HG02571 (cell line): ENCODE measurements around the gene CMYA5.

ENCODE experiments used
- ATAC-seq: cut with Tn5 transposase; IDR thresholded peaks from one replicate; pipeline ENCODE4 v1.9.1; 2021; ENCODE audit warnings: mild to moderate bottlenecking, moderate library complexity; ENCODE audit not compliant: unreplicated experiment

CMYA5 gene

GRCh38 chr5:79793304-79793703 lies 103.7 kb downstream of the CMYA5 start:
- no peak for ATAC-seq

DNA sequence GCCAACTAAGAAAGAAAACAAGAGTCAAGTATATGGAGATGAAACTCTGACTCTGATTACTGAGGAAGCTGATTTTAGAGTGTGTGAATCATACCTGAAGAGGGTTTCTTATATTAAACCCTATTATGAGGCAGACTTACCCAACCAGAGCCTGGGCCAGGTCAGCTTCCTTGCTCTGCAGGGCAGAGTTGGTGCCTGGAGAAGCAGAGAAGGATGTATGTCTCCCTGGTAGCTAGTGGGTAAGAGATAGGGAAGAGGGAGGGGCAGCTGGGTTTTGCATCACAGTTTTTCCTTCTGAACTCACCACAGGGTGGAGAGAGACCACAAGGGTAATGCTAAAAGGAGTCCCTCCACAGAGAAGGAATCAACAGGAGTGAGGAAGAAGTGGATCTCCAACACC lies 104.1 kb downstream of the CMYA5 start:
- no peak for ATAC-seq

DNA sequence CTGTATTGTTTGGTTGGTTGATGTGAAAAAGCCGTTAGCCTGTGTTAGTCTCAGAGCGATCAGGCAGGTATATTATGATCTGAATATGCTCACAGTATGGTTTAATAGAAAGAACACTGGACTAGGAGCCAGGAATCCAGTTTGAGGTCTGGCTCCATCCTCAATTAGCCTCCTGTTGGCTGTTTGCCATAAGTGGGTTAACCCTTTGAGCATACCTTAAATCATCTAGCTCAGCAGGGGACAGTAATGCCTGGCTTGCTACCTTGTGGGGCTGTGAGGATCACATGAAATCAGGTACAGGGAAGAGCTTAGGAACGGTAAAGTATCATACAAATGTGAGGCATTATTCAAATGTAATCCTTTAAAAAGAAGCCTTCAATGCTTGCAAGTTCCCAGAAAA lies 104.7 kb downstream of the CMYA5 start:
- no peak for ATAC-seq

GRCh38 chr5:79795764-79796398 lies 106.2 kb downstream of the CMYA5 start:
- no peak for ATAC-seq

DNA sequence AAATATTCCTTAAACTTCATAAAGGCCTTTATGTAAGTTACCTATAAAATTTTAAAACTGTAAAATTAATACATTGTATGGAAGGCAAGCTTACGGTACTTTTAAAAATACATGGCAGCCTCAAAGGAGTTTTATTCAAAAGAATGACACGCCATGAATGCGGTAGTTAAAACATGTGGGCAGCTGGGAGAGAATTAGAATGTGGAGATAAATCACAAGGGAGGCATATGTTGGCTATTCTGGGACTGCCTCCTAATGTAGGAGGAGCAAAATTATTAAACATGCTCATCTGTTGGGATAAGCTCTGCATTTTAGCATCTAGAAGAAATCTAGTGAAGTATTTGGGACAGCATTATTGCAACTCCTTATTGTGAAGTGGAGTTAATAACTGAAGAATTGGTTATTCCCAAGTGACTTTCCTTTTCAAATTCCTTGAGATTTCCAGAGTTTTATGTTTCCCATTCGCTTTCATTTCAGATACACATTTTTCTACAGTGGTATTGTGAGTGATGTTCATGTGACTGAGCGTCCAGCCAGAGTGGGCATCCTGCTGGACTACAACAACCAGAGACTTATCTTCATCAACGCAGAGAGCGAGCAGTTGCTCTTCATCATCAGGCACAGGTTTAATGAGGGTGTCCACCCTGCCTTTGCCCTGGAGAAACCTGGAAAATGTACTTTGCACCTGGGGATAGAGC lies 109.4 kb downstream of the CMYA5 start:
- no peak for ATAC-seq

GRCh38 chr5:79800979-79801827 lies 111.6 kb downstream of the CMYA5 start:
- ATAC-seq, result no peak

- no peak for ATAC-seq
These were observed 112.8 kb downstream of the CMYA5 start for GRCh38 chr5:79802406-79802805.

GRCh38 chr5:79803007-79803406 lies 113.4 kb downstream of the CMYA5 start:
- no peak for ATAC-seq

GRCh38 chr5:79806741-79807140 lies 117.1 kb downstream of the CMYA5 start:
- no peak for ATAC-seq

DNA sequence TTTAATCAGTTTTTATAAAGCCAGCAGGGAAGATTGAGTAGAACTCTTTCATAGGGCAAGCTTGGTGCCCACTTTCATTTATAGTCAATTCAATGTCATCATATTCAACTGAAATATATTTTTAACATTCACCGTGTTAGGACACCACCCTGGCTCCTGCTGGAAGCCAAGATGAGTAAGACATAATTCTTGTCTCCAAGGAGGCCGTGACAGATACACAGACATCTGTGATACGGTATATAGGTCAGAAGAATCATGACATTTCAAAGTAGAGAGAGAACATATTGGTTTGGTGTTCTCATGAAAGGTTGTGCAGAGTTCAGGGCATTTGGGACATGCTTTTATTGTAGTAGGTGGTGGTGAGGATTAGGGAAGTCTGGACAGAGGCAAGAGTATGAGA lies 120.1 kb downstream of the CMYA5 start:
- ATAC-seq, result no peak

DNA sequence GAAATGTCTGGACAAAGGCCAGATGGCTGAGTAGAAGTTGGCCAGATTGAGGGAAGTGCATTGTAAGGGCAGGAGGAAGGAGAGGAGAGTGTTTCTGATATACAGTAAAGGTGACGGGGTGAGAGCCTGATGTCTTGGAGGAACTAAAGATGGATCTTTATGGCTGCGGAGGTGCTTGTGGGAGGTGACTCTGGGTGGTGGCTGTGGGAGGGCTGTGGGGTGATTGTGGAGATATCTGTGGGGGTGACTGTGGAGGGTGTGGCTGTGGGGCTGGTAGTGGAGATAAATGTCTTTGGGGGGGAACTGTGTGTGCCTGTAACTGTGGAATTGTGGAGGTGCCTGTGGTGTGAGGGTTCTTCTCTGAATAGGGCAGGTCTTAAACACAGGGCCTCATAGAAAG lies 121.4 kb downstream of the CMYA5 start:
- ATAC-seq, result no peak

GRCh38 chr5:79811904-79812303 lies 122.3 kb downstream of the CMYA5 start:
- no peak for ATAC-seq

DNA sequence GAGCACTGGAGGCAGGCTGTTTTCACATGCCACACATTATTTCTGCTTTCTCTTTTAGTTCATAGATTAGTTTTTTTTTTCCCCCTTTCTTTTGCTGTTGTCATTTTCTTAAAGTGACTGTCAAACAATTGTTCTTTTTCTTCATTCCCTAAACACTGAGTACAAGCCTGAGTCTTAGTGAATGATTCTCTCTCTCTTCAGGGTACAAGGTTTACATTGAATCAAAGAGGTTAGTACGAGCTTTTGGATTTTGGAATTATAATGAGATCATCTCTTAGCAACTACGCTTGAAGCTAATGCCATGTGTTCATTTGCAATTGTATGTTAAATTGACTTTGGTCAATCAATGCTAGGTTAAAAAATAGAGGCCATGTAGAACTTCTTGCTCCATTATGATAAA lies 125.1 kb downstream of the CMYA5 start:
- ATAC-seq, result no peak

DNA sequence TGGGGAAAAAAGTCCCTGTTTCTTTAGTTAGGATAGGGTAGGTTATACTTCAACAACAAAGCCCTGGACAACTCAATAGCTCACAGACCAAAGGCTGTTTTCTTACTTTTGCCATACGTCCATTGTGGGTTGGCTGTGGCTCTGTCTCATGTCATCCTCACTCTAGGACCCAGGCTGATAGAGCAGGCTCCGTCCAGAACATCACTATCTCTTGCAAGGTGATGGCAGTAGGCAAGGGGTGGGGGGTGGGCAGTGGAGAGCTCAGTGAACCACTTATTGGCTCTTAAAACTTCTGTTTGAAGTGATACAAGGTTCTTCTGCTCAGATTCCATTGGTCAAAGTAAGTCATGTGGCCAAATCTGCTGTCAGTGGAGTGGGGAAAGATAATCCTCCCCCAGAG lies 126.4 kb downstream of the CMYA5 start:
- no peak for ATAC-seq

DNA sequence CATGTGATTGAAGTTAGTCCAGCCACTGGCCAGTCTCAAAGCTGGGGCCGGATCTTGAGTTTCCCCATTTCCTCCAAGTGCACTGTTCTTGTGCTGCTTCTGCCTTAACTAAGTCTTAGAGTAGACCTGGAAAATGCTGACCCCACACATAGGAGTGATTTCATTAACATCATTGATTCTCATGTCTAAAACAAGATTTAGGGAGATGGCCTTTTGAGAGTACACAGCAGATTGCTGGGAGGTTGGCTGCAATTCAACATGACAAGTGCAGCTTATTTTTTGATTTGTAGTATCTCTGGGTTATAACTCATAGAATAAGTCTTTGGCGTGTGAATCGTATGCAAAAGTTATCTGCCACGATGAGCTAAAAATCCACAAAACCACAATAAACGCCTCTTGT lies 131.0 kb downstream of the CMYA5 start:
- ATAC-seq, result no peak

DNA sequence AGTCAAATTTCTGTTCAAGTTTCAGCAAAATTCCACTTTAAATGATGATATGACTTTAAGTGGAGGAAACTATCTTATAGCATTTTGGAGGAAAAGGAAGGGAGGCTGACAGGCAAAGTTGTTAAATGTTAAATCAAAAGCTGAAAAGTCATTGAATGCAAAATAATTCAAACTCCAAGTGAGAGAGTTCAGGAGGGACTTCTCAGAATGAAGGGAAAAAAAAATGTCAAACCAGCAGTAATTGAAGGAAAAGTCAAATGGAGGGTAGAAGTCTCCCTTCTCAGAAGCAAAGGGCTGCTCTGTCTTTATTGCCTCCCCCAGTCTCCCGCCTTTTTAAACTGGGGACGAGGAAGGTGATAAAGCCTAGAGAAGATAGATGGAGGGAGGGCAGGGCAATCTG lies 134.8 kb downstream of the CMYA5 start:
- no peak for ATAC-seq

DNA sequence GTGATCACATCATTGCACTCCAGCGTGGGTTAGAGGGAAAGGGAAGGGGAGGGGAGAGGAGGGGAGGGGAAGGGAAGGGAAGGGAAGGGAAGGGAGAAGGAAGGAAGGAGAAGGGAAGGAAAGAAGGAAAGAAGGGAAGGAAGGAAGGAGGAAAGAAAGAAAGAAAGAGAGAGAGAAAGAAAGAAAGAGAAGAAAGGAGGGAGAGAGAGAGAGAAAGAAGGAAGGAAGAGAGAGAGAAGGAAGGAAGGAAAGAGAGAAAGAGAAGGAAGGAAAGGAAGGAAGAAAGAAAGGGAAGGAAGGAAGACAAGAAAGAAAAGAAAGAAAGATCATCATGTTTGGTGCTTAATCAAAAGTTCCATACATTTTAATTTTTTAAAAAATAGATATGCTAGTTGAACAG lies 136.2 kb downstream of the CMYA5 start:
- no peak for ATAC-seq

DNA sequence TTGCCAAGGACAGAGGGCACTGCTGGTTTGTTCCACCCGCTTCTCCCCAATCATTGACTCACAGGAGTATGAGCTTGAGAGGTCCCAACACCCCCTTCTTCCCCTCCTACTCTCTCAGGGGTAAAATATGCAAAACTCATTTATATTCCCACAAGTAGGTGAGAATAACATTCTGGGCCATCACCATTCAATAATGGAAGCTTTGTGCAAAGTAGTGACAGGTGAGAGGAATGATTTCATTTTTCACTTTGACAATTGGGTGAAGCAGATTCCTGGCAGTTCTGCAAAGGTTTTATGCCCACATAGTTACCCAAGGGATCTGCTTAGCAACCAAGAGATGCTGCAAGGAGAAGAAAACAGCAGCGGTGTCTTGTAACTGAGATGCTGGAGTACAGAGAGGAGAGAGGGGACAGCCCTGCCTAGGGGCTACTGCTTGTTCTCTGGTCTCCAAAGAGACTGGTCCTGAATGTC lies 137.6 kb downstream of the CMYA5 start:
- ATAC-seq, result no peak

- ATAC-seq, result no peak
These were observed 139.6 kb downstream of the CMYA5 start for GRCh38 chr5:79829260-79829659.

- ATAC-seq, result no peak
These were observed 142.0 kb downstream of the CMYA5 start for GRCh38 chr5:79831381-79832309.

DNA sequence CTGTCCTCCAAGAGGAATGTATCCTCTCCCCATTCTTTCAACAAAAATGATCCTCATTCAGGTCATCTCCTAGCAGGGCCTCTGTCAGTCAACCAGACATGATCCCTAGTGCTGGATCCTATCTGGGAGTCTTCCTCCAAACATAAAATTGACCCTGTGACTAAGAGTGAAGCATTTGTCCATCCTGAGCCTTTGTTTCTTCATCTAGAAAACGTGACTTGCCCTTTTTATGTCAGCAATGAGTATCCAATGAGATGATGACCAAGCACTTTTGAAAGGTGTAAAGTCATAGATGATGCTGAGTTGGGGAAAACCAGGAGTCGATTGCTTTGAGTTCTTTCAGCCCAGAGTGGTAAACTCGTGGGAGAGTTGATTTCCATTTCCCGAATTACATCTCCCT lies 143.3 kb downstream of the CMYA5 start:
- ATAC-seq, result no peak
